H1 (cell line): Measurements from ENCODE around the gene C14orf119. TPM values are rescaled to one million over a fixed set of nuclear protein-coding genes. Genes with fewer than 3 reads are reported as not detected.

ENCODE experiments used
- CTCF ChIA-PET: fragments of 300-600 bp; sonication (Branson Sonifier 250); formaldehyde crosslinking; loops from one replicate; lab custom pipeline; 2021; ENCODE audit not compliant: partially characterized antibody; lab: Charles Lee
- POLR2A ChIA-PET: fragments of 300-600 bp; sonication (Branson Sonifier 250); formaldehyde crosslinking; loops from one replicate; lab custom pipeline; 2021; ENCODE audit warnings: inconsistent platforms; ENCODE audit not compliant: partially characterized antibody; lab: Charles Lee
- DNase-seq, 2 experiments: peaks; one replicate each; pipeline versions ENCODE4 v3.0.0 to v3.0.0-alpha.2; 2010 to 2022; ENCODE audit warnings: low spot score in 2 of 2, low read depth in 1 of 2, mixed read lengths in 1 of 2
- FAIRE-seq: peaks from 2 replicates; lab custom pipeline; 2011; peaks lifted over from hg19 to GRCh38; lab: Jason Lieb, UNC
- H2AFZ ChIP-seq: 2 replicates; pipeline ENCODE4 v1.8.1; 2012; ENCODE audit warnings: low read length, inconsistent platforms
- H2AK5ac ChIP-seq: 2 replicates; pipeline ENCODE4 v1.6.1; 2013; ENCODE audit warnings: low read depth, low read length
- H2BK120ac ChIP-seq: replicated peaks from 2 replicates; pipeline ENCODE3; 2013; ENCODE audit warnings: low read depth, low read length, inconsistent platforms
- H2BK12ac ChIP-seq: 2 replicates; pipeline ENCODE4 v1.6.1; 2013; ENCODE audit warnings: low read depth, low read length
- H2BK15ac ChIP-seq: 2 replicates; pipeline ENCODE4 v1.6.1; 2013; ENCODE audit warnings: low read length
- H2BK20ac ChIP-seq: 2 replicates; pipeline ENCODE4 v1.6.1; 2013; ENCODE audit warnings: low read length
- H2BK5ac ChIP-seq: 2 replicates; pipeline ENCODE4 v1.6.1; 2013; ENCODE audit warnings: low read depth, low read length
- H3K14ac ChIP-seq: 2 replicates; pipeline ENCODE4 v1.6.1; 2013; ENCODE audit warnings: inconsistent platforms; ENCODE audit not compliant: insufficient read length
- H3K18ac ChIP-seq: 2 replicates; pipeline ENCODE4 v1.6.1; 2013; ENCODE audit warnings: low read length; ENCODE audit errors: extremely low read depth
- H3K23ac ChIP-seq: 2 replicates; pipeline ENCODE4 v1.6.1; 2013; ENCODE audit warnings: inconsistent platforms; ENCODE audit not compliant: insufficient read length
- H3K23me2 ChIP-seq: 2 replicates; pipeline ENCODE4 v1.6.1; 2013; ENCODE audit warnings: low read depth, low read length
- H3K27ac ChIP-seq: 2 replicates; pipeline ENCODE4 v1.6.1; 2011; ENCODE audit warnings: low read depth, low read length, inconsistent platforms
- H3K27me3 ChIP-seq, 4 experiments: replicated peaks in 1 of 4; 1 replicate in 1 of 4; 2 replicates in 3 of 4; pipeline versions ENCODE4 v1.6.1 to v1.8.1; 2011 to 2013; ENCODE audit warnings: low read length in 3 of 4, mild to moderate bottlenecking in 3 of 4, inconsistent platforms in 2 of 4, mixed read lengths in 2 of 4, moderate library complexity in 1 of 4; ENCODE audit not compliant: control insufficient read depth in 3 of 4, insufficient read depth in 3 of 4; ENCODE audit errors: extremely low read depth in 1 of 4
- H3K36me3 ChIP-seq, 4 experiments: 2 replicates each; pipeline versions ENCODE4 v1.6.1 to v1.8.1; 2011 to 2013; ENCODE audit warnings: mild to moderate bottlenecking in 4 of 4, low read length in 3 of 4, moderate library complexity in 2 of 4, control low read depth in 1 of 4, inconsistent platforms in 1 of 4; ENCODE audit not compliant: insufficient read depth in 4 of 4, control insufficient read depth in 2 of 4
- H3K4ac ChIP-seq: replicated peaks from 2 replicates; pipeline ENCODE3; 2013; ENCODE audit warnings: low read length, low read depth, mixed read lengths, inconsistent platforms; ENCODE audit not compliant: insufficient read length
- H3K4me1 ChIP-seq, 4 experiments: replicated peaks in 1 of 4; 1 replicate in 1 of 4; 2 replicates in 3 of 4; pipeline versions ENCODE4 v1.6.1 to v1.8.1; 2011 to 2013; ENCODE audit warnings: low read length in 3 of 4, inconsistent platforms in 2 of 4, mixed read lengths in 1 of 4; ENCODE audit not compliant: insufficient read depth in 4 of 4, control insufficient read depth in 3 of 4
- H3K4me2 ChIP-seq, 2 experiments: 2 replicates each; pipeline versions ENCODE4 v1.6.1 to v1.8.1; 2011 to 2013; ENCODE audit warnings: low read depth in 2 of 2, low read length in 2 of 2, control low read depth in 1 of 2, inconsistent platforms in 1 of 2, mild to moderate bottlenecking in 1 of 2; ENCODE audit not compliant: insufficient read depth in 1 of 2
- H3K4me3 ChIP-seq, 4 experiments: fragments of 200-600, 300-600 bp in 1 of 4; sonication (generic), shearing (Covaris generic), sonication (Bioruptor Twin) in 1 of 4; 2 replicates each; pipeline versions ENCODE4 v1.5.1 to v1.8.1; 2011 to 2016; ENCODE audit warnings: low read length in 4 of 4, low read depth in 3 of 4, control low read depth in 2 of 4, inconsistent platforms in 2 of 4, mild to moderate bottlenecking in 2 of 4, mixed read lengths in 1 of 4, moderate library complexity in 1 of 4; ENCODE audit not compliant: insufficient read depth in 2 of 4; ENCODE audit errors: extremely low read depth in 1 of 4
- H3K56ac ChIP-seq: replicated peaks from 2 replicates; pipeline ENCODE3; 2013; ENCODE audit warnings: low read depth, mild to moderate bottlenecking, mixed read lengths, low read length, inconsistent platforms; ENCODE audit not compliant: insufficient read length
- H3K79me1 ChIP-seq: 2 replicates; pipeline ENCODE4 v1.6.1; 2013; ENCODE audit warnings: low read depth, low read length, control low read depth
- H3K79me2 ChIP-seq, 2 experiments: 2 replicates each; pipeline versions ENCODE4 v1.6.1 to v1.8.1; 2012 to 2013; ENCODE audit warnings: low read length in 2 of 2, mild to moderate bottlenecking in 2 of 2, inconsistent platforms in 1 of 2; ENCODE audit not compliant: insufficient read depth in 2 of 2, control insufficient read depth in 1 of 2
- H3K9ac ChIP-seq, 4 experiments: replicated peaks in 1 of 4; 1 replicate in 1 of 4; 2 replicates in 3 of 4; pipeline versions ENCODE4 v1.6.1 to v1.8.1; 2011 to 2013; ENCODE audit warnings: low read depth in 3 of 4, low read length in 3 of 4, control low read depth in 2 of 4, mild to moderate bottlenecking in 2 of 4, moderate library complexity in 2 of 4, inconsistent platforms in 1 of 4; ENCODE audit errors: extremely low read depth in 1 of 4
- H3K9me3 ChIP-seq, 2 experiments: 2 replicates each; pipeline versions ENCODE4 v1.6.1 to v1.8.1; 2012 to 2013; ENCODE audit warnings: mild to moderate bottlenecking in 2 of 2, moderate library complexity in 2 of 2, control low read depth in 1 of 2, inconsistent platforms in 1 of 2, low read depth in 1 of 2, low read length in 1 of 2, mixed read lengths in 1 of 2; ENCODE audit not compliant: insufficient read depth in 2 of 2
- H4K20me1 ChIP-seq, 2 experiments: replicated peaks in 1 of 2; 2 replicates each; pipeline versions ENCODE3 to v1.8.1; 2011 to 2013; ENCODE audit warnings: inconsistent platforms in 2 of 2, low read length in 2 of 2, mild to moderate bottlenecking in 1 of 2; ENCODE audit not compliant: insufficient read depth in 2 of 2, control insufficient read depth in 1 of 2
- H4K5ac ChIP-seq: 2 replicates; pipeline ENCODE4 v1.6.1; 2013; ENCODE audit warnings: low read length, low read depth, mixed read lengths, inconsistent platforms; ENCODE audit not compliant: insufficient read length
- H4K8ac ChIP-seq: 2 replicates; pipeline ENCODE4 v1.8.0; 2013; ENCODE audit warnings: mild to moderate bottlenecking, moderate library complexity, low read length, inconsistent platforms; ENCODE audit not compliant: insufficient read depth; ENCODE audit errors: extremely low read depth
- H4K91ac ChIP-seq: replicated peaks from 2 replicates; pipeline ENCODE3; 2013; ENCODE audit warnings: low read length, mixed read lengths, inconsistent platforms; ENCODE audit not compliant: insufficient read length
- CTCF ChIP-seq, 3 experiments: IDR thresholded peaks; 1 replicate in 2 of 3; 2 replicates in 1 of 3; pipeline versions ENCODE4 v1.5.1 to v1.6.1; 2011; ENCODE audit warnings: low read length in 3 of 3, mild to moderate bottlenecking in 3 of 3, inconsistent platforms in 2 of 3, low read depth in 1 of 3, moderate library complexity in 1 of 3; ENCODE audit not compliant: insufficient read depth in 1 of 3; ENCODE audit errors: control extremely low read depth in 1 of 3
- EGR1 ChIP-seq: IDR thresholded peaks from 2 replicates; pipeline ENCODE4 v1.6.1; 2011; ENCODE audit warnings: low read depth, low read length, borderline replicate concordance
- RAD21 ChIP-seq, 2 experiments: IDR thresholded peaks in 1 of 2; conservative IDR thresholded peaks in 1 of 2; 2 replicates each; pipeline ENCODE4 v1.6.1; 2011; ENCODE audit warnings: low read depth in 2 of 2, low read length in 2 of 2, improper control_type of control experiment in 1 of 2, inconsistent platforms in 1 of 2, mild to moderate bottlenecking in 1 of 2, moderate library complexity in 1 of 2
- WGBS, 2 experiments: shearing (Covaris generic) in 1 of 2; methylation state at CpG; one replicate each; pipeline versions ENCODE4 v1.1.6 to v1.1.7; 2013 to 2015; ENCODE audit warnings: low lambda C conversion rate in 2 of 2, mixed read lengths in 2 of 2, inconsistent platforms in 1 of 2, low coverage in 1 of 2, missing lambda C conversion rate in 1 of 2; ENCODE audit not compliant: insufficient replicate concordance in 2 of 2, insufficient coverage in 1 of 2, insufficient read length in 1 of 2; ENCODE audit errors: extremely low coverage in 1 of 2, missing lambda C conversion rate in 1 of 2; 5-methylcytosine and 5-hydroxymethylcytosine counted together
- polyA plus RNA-seq, 7 experiments: library from polyadenylated mRNA; depleted of rRNA in 3 of 7; stranded (reverse) in 5 of 7; unstranded in 2 of 7; fragments of >200 nt in 5 of 7; fragments of 200-250 nt in 2 of 7; gene quantifications; 1 replicate in 5 of 7; 2 replicates in 1 of 7; 4 replicates in 1 of 7; pipeline versions ENCODE4 v1.2.1 to v1.2.3, GENCODE V29; 2011 to 2013; ENCODE audit warnings: missing spikeins in 2 of 7, mixed read lengths in 2 of 7
- total RNA-seq: library from RNA; stranded (reverse); fragmentation: NEBNext Ultra II Directional; extraction: Animal tissue kit (Norgen Biotek cat#: 25700); gene quantifications from 2 replicates; pipeline ENCODE4 v1.2.1, GENCODE V29; 2021

C14orf119 gene
- total and polyA plus RNA-seq, 2 of the 8 experiments (the other 6 are each of a cell fraction or from before 2014, with no cell fraction given) = 78.1 to 94.0 TPM

GRCh38 chr14:23054000-23054811 lies 41.1 kb upstream of the C14orf119 start:
- FAIRE-seq (no peak), DNase-seq (no peak)
- H4K8ac ChIP-seq = no peak overlapping the region
- no peak overlapping the region for H4K5ac ChIP-seq
- H2BK20ac ChIP-seq = no peak overlapping the region
- H3K36me3 ChIP-seq = peaks cover 0 to 13% (median 4%) of the 10 kb centered on the region in 4 experiments; a peak in 5 of 8 replicates
- H2AK5ac ChIP-seq = no peak overlapping the region
- TF ChIP-seq EGR1 (no peak), RAD21 (IDR thresholded peaks at IDR 0.05 in 1 of 2, conservative IDR thresholded peaks at IDR 0.05 in 1 of 2; ENCODE audit: low read depth in 2 of 2, low read length in 2 of 2) (peak; percentile 61 to 69), CTCF (IDR thresholded peaks at IDR 0.05; ENCODE audit: control extremely low read depth in 1 of 3, insufficient read depth in 1 of 3, low read depth in 1 of 3, low read length in 3 of 3) (peak; percentile 56 to 59 (median 57))
- H3K4me3 ChIP-seq = no peak overlapping the region
- H4K20me1 ChIP-seq = peaks cover 0 to 4% of the 10 kb centered on the region in 2 experiments
- no peak overlapping the region for H3K4ac ChIP-seq
- H3K9me3 ChIP-seq = no peaks in the 10 kb centered on the region
- no peak overlapping the region for H3K27ac ChIP-seq
- no peak overlapping the region for H4K91ac ChIP-seq
- no peak overlapping the region for H2AFZ ChIP-seq
- H3K56ac ChIP-seq = no peak overlapping the region
- no peak overlapping the region for H2BK120ac ChIP-seq
- H2BK12ac ChIP-seq = no peak overlapping the region
- no peak overlapping the region for H2BK15ac ChIP-seq
- WGBS, 2 experiments = 86% methylated on average over 16 of the region's 17 CpGs; no CpG with 5 or more reads in 1 of the 2 experiments
- no peaks in the 10 kb centered on the region for H3K79me1 ChIP-seq
- H3K14ac ChIP-seq = no peak overlapping the region
- no peak overlapping the region for H3K4me2 ChIP-seq
- no peak overlapping the region for H3K9ac ChIP-seq
- H3K4me1 ChIP-seq = peaks cover 0 to 15% (median 4%) of the 10 kb centered on the region in 4 experiments; a peak in 4 of 7 replicates
- H3K23ac ChIP-seq = no peak overlapping the region
- H3K27me3 ChIP-seq = no peaks in the 10 kb centered on the region; a peak in 1 of 7 replicates
- no peak overlapping the region for H2BK5ac ChIP-seq
- no peak overlapping the region for H3K18ac ChIP-seq
- peaks cover 12% of the 10 kb centered on the region for H3K23me2 ChIP-seq
- H3K79me2 ChIP-seq = no peaks in the 10 kb centered on the region
- CTCF ChIA-PET = interaction anchor here (0.8 to 29.2 kb wide), 20 partner anchors 12 to 291 kb away, joined by 3 to 785 read pairs (median 5); partner anchors contain the start of genes AJUBA and PSMB11
- POLR2A ChIA-PET = interaction anchor here (0.9 to 6.2 kb wide), 9 partner anchors 20 to 125 kb away, joined by 3 to 65 read pairs (median 5); partner anchors contain the start of genes AJUBA, PRMT5 and PSMB5
